Right lobe of liver (tissue), 6 donors: ENCODE data around the gene BBOX1. TPM values are rescaled to one million over a fixed set of nuclear protein-coding genes. Genes with fewer than 3 reads are reported as not detected.
A peak's percentile ranks its signal among the peaks of the same experiment; 100 is the strongest.

ENCODE experiments used
- ATAC-seq, 4 donors: fragments of 200-7000 bp; cut with Tn5 transposase; one replicate each; pipeline ENCODE4 v1.9.1; 2020; ENCODE audit warnings: mild to moderate bottlenecking in 4 of 4, moderate library complexity in 4 of 4
- DNase-seq, 3 donors: peaks; one replicate each; pipeline ENCODE4 v3.0.0-alpha.2; 2020
- H3K27ac ChIP-seq, 3 donors: fragments of 200-600 bp; one replicate each; pipeline ENCODE4 v1.8.0; 2022
- H3K27me3 ChIP-seq, 2 donors: fragments of 200-600 bp; one replicate each; pipeline ENCODE4 v1.8.0; 2022
- H3K36me3 ChIP-seq, 4 donors: fragments of 200-600 bp; sonication (generic) in 1 of 4; one replicate each; pipeline versions ENCODE4 v1.5.1 to v1.8.0; 2017 to 2022; ENCODE audit warnings: control low read depth in 1 of 4
- H3K4me1 ChIP-seq, 4 donors: fragments of 200-600 bp; sonication (generic) in 1 of 4; one replicate each; pipeline versions ENCODE4 v1.5.1 to v1.8.0; 2017 to 2022; ENCODE audit warnings: control low read depth in 1 of 4
- H3K4me3 ChIP-seq, 3 donors: fragments of 200-600 bp; one replicate each; pipeline ENCODE4 v1.8.0; 2022
- H3K9me3 ChIP-seq, 4 donors: fragments of 200-600 bp; sonication (generic) in 1 of 4; one replicate each; pipeline versions ENCODE4 v1.5.1 to v1.8.0; 2017 to 2022; ENCODE audit warnings: control low read depth in 1 of 4
- CTCF ChIP-seq, 4 donors: fragments of 200-600 bp in 3 of 4; fragments of 450-650 bp in 1 of 4; IDR thresholded peaks; one replicate each; pipeline versions ENCODE4 v1.5.1 to v1.8.0; 2016 to 2022; ENCODE audit warnings: antibody characterized with exemption in 4 of 4, mild to moderate bottlenecking in 2 of 4
- POLR2A ChIP-seq: fragments of 450-650 bp; IDR thresholded peaks from one replicate; pipeline ENCODE4 v1.6.1; 2017; ENCODE audit warnings: antibody characterized with exemption, mild to moderate bottlenecking
- WGBS: methylation state at CpG from one replicate; pipeline ENCODE4 v1.1.6; 2018; ENCODE audit warnings: low coverage, low lambda C conversion rate; ENCODE audit not compliant: insufficient coverage; ENCODE audit errors: missing lambda C conversion rate; 5-methylcytosine and 5-hydroxymethylcytosine counted together
- intact Hi-C, 2 donors: fragments of 100-400 bp; cut with DNase I; formaldehyde crosslinking; loops; one replicate each; pipeline versions ENCODE4 v1.11.2 to v1.14.1; 2022
- total RNA-seq, 6 experiments: library from RNA; depleted of rRNA in 2 of 6; stranded (reverse); fragments of >200 nt in 2 of 6; fragmentation: NEBNext Ultra II Directional in 3 of 6; extraction: Animal tissue kit (Norgen Biotek cat#: 25700) in 3 of 6; gene quantifications; one replicate each; pipeline versions ENCODE4 v1.1.0 to v1.2.4, GENCODE V29; 2016 to 2023
- donor health status: DM: no; HTN: yes; CAD: no.
- donor health status: DM: no; HTN: no; CAD: no.
- donor health status: DM: no; HTN: no; CAD: no.
- donor health status: DM: no; HTN: yes; CAD: no.
- donor health status: DM: no; HTN: yes; CAD: no.

BBOX1 gene
- total RNA-seq, 6 experiments from 2014 or later = 1.9 to 25.3 (median 13.9) TPM

- intact Hi-C loops = no loop called here
- H3K27ac ChIP-seq = no peak overlapping the region
- peaks cover 0 to 11% (median 1%) of the 10 kb centered on the region in 4 donors for H3K4me1 ChIP-seq
- no peak for DNase-seq
- TF ChIP-seq POLR2A (no peak), CTCF (IDR thresholded peaks at IDR 0.05) (no peak)
- H3K4me3 ChIP-seq = no peak overlapping the region
- no peak for ATAC-seq
- no peaks in the 10 kb centered on the region for H3K36me3 ChIP-seq
- WGBS = 100% methylated on average over 1 of the region's 1 CpG
- H3K27me3 ChIP-seq = no peaks in the 10 kb centered on the region
- H3K9me3 ChIP-seq = no peaks in the 10 kb centered on the region
Measured at GRCh38 chr11:27029966-27030365, 10.6 kb upstream of the BBOX1 start.

- Histone ChIP-seq H3K27me3 (no peaks in the 10 kb centered on the region), H3K4me1 (no peaks in the 10 kb centered on the region), H3K4me3 (no peak overlapping the region), H3K36me3 (no peaks in the 10 kb centered on the region), H3K27ac (no peak overlapping the region), H3K9me3 (no peaks in the 10 kb centered on the region)
- TF ChIP-seq CTCF (IDR thresholded peaks at IDR 0.05) (no peak), POLR2A (no peak)
- ATAC-seq = peak in 1 of 4 donors; percentile 16
- intact Hi-C loops = no loop called here
- no CpG with 5 or more reads among the region's 5 CpGs for WGBS
- no peak for DNase-seq
Measured at GRCh38 chr11:27031754-27032153, 8.9 kb upstream of the BBOX1 start.

- no peaks in the 10 kb centered on the region for H3K36me3 ChIP-seq
- ATAC-seq = peak; percentile 24 to 70 (median 54)
- H3K27me3 ChIP-seq = no peaks in the 10 kb centered on the region
- TF ChIP-seq POLR2A = no peak
- TF ChIP-seq CTCF (IDR thresholded peaks at IDR 0.05) = peak in 3 of 4 donors; percentile 12 to 31 (median 20)
- 45% methylated on average over 3 of the region's 3 CpGs for WGBS
- intact Hi-C loops = no loop called here
- DNase-seq = no peak
- H3K9me3 ChIP-seq = no peaks in the 10 kb centered on the region
- no peak overlapping the region for H3K4me3 ChIP-seq
- H3K4me1 ChIP-seq = peaks cover 0 to 18% (median 6%) of the 10 kb centered on the region in 4 donors
- no peak overlapping the region for H3K27ac ChIP-seq
Measured at GRCh38 chr11:27039873-27040272, 742 bp upstream of the BBOX1 start.

GRCh38 chr11:27041141-27041899 lies 705 bp downstream of the BBOX1 start:
- Histone ChIP-seq H3K9me3 (no peaks in the 10 kb centered on the region), H3K4me1 (peaks cover 0 to 18% (median 6%) of the 10 kb centered on the region in 4 donors), H3K27ac (no peak overlapping the region), H3K36me3 (no peaks in the 10 kb centered on the region), H3K4me3 (no peak overlapping the region), H3K27me3 (no peaks in the 10 kb centered on the region)
- ATAC-seq = peak in 3 of 4 donors; percentile 22 to 53 (median 44)
- TF ChIP-seq CTCF (IDR thresholded peaks at IDR 0.05) (no peak), POLR2A (no peak)
- DNase-seq = no peak
- intact Hi-C loops = no loop called here
- 53% methylated on average over 2 of the region's 2 CpGs for WGBS
